ENCODE measurements around the gene TNIP3.

Gene TNIP3

GRCh38 chr4:121144021-121144420, 20.1 kb downstream of the TNIP3 start:
- no peak for DNase-seq
- in situ Hi-C loops (cut with MboI; ENCODE audit: low pct_unique_long_range_greater_than_20kb, low sequenced_read_pairs) = no loop called here

DNA sequence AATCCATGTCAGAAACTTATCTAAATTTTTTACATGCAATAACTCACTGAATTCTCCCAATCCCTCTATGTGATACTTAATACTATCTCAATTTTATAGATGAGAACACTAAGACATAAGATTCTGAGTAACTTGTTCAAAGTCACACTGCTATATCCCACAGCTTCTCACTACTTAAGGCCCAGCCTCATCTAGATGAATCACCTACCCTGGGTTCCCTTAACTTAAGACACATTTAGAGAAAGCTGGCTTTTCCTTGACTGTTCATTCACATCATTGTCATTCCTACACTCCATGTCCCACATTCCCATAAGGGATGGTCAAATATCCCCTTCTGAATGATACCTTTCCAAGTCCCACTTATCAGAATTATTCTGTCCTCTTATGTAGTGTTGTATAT, 21.0 kb downstream of the TNIP3 start:
- in situ Hi-C loops (cut with MboI; ENCODE audit: low pct_unique_long_range_greater_than_20kb, low sequenced_read_pairs) = no loop called here
- DNase-seq = no peak

DNA sequence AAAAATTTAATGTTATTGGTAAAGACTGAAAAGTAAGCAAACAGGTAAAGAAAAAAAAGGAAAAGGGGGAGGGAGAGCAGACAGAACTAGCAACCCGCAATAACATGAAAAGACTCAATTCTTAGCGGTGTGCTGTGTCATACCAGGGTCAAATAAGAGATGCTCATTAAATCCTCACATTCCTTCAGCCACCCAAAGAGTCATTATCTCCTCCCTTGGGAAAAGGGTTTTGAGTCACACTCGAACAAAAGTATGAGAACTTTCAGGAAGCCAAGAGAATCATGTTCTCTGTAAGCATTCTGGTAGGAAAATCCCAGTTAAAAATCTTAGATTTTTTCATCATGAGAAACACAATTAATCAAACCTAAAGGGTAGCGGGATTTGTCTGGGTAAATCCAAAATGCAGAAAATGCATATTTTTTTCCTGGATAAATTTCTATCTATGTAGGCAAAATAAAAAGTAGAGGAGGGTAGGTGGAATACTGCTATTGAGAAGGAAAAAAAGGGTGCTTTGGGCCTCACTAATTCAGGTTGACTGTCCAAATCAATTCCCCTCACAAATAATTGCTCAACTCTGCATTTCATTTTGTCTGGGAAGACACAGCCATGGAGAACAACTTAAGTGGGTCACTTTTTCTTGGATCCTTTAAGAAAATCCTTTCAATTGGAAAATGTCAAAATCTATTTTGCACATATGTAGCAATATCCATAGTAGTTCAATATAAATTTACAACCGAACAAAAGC, 23.2 kb downstream of the TNIP3 start:
- no peak for DNase-seq
- in situ Hi-C loops (cut with MboI; ENCODE audit: low pct_unique_long_range_greater_than_20kb, low sequenced_read_pairs) = no loop called here

DNA sequence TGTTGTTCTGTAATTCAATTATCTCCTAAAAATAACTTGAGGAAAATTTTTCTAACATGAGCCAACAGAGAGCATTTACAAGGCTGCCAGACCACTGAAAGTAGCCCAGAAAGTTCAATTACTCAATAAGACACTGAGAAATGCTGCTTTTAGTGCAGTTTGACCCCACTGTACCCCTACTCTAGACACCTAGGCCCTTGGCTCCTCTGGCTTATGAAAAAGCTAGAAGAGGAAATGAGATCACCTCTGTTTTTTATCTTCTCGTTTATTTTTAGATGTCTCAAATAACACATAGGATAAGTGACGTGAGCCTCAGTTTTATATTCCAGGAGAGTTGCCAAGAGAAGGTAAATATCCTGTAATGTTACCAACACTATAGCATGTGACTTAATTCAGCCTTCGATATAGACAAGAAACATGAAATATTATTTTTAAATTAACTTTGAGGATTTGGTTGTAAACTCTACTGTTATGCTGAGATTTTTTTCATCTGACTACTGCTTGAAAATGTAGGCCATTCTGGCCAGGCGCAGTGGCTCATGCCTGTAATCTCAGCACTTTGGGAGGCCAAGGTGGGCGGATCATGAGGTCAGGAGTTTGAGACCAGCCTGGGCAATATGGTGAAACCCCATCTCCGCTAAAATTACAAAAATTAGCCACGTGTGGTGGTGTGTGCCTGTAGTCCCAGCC, 24.4 kb downstream of the TNIP3 start:
- in situ Hi-C loops (cut with MboI; ENCODE audit: low pct_unique_long_range_greater_than_20kb, low sequenced_read_pairs) = no loop called here
- DNase-seq = no peak

GRCh38 chr4:121138039-121138825, 25.9 kb downstream of the TNIP3 start:
- in situ Hi-C loops (cut with MboI; ENCODE audit: low pct_unique_long_range_greater_than_20kb, low sequenced_read_pairs) = no loop called here
- DNase-seq = no peak

DNA sequence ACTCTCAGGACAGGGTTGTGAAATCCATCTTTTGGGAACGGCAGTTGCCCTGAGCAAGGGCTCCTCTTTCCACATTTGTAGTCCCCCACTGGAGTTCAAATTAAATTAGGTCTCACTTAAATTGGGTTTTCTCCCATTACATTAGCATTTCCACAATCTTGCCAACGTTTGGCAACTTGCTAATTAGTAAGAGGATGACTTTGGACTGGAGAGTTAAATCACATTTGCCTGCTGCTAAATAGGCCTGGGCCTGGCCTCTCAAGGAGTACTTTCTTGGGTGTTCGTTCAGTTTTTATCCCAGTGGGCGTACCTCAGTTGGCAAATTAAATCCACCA, 33.8 kb downstream of the TNIP3 start:
- DNase-seq = no peak
- in situ Hi-C loops (cut with MboI; ENCODE audit: low pct_unique_long_range_greater_than_20kb, low sequenced_read_pairs) = no loop called here

DNA sequence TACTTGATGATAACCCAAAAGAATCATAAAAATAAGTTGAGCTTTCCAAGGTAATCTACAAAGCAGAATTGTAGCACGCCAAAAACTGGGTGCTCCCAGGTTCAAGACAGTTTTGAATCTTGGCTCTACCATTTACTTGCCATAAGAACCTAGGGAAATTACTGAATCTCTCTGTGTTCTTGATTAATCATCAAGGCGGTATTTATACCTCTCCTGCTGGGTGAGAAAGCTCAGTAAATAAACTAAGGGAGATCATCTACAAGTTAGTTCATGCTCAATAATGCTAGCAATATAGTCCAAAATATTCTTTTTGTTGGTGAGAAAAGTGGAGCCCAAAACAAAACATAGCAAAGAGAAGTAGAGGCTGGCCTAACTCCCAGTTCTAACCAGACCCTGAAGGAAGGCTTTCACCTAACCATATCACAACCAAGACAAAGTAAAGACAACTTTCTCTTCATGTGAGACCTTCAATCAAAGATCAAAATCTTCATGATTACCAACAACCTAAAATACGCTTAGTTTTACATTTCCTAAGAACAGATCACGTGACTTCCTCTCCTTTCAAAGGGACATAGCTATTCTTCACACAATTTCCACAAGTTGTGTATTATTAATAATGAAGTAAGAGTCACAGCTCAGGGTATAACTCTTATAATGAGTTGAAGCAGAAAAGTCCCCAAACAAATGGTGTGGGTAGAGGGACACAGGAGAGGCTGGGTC, 34.4 kb downstream of the TNIP3 start:
- no peak for DNase-seq
- in situ Hi-C loops (cut with MboI; ENCODE audit: low pct_unique_long_range_greater_than_20kb, low sequenced_read_pairs) = no loop called here

- in situ Hi-C loops (cut with MboI; ENCODE audit: low pct_unique_long_range_greater_than_20kb, low sequenced_read_pairs) = no loop called here
- no peak for DNase-seq
Observed at GRCh38 chr4:121127100-121127499, 37.0 kb downstream of the TNIP3 start.

GRCh38 chr4:121126449-121127006, 37.6 kb downstream of the TNIP3 start:
- no peak for DNase-seq
- in situ Hi-C loops (cut with MboI; ENCODE audit: low pct_unique_long_range_greater_than_20kb, low sequenced_read_pairs) = no loop called here

GRCh38 chr4:121125498-121125885, 38.6 kb downstream of the TNIP3 start:
- DNase-seq = no peak
- in situ Hi-C loops (cut with MboI; ENCODE audit: low pct_unique_long_range_greater_than_20kb, low sequenced_read_pairs) = no loop called here

DNA sequence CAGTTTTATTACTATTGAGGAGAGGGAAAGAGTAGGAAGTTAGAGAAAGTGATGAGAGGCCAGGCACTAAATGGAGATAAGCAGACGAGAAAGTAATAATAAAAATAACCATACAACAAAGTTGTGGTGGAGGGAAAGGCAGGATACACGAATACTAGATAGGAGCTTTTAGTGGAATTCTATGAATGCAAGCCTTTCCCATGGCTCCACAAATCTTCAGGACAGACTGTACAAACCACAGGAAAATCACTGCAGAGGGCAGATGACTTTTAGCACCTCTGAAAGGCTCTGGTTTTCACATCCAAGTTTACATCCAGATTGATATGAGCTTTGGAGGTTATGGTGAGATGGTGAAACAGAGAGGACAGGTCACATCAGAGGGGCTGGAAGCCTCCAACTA, 41.5 kb downstream of the TNIP3 start:
- in situ Hi-C loops (cut with MboI; ENCODE audit: low pct_unique_long_range_greater_than_20kb, low sequenced_read_pairs) = no loop called here
- DNase-seq = no peak

DNA sequence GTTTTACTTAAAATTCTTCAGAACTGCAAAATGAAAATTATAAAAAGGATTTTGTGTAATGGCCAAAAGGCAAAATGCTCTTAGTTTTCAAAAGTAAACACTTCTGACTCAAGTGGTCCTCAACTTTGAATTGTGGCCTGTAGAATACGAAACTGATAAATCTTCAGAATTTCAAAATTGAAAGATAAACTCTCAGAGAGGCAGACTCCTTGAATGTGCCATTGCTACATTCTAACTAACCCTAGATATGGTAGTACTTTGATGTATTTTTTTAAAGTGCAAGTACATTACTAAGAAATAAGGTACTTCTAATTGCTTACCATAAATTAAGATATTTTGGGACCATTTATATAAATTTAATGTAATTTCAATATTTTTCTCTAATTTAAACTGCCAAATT, 44.4 kb downstream of the TNIP3 start:
- in situ Hi-C loops (cut with MboI; ENCODE audit: low pct_unique_long_range_greater_than_20kb, low sequenced_read_pairs) = no loop called here
- no peak for DNase-seq

DNA sequence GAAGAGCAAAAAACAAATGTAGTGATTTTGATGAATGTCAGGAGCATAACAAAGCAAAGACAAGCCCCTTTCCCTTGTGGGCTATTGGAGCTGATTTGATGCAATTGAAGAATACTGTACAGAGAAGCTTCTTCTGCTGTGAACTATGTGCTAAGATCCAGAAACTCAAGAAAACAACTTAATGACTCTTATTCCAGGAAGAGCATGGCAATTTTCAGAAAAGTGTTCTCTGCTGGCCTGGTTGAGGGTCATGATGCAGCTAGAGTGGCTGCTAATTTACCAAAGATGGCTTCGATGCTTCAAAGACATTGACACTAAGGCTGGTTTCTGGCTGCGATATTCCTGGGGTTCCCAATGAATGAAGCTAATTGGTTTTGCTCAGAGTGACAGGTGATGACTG, 45.8 kb downstream of the TNIP3 start:
- in situ Hi-C loops (cut with MboI; ENCODE audit: low pct_unique_long_range_greater_than_20kb, low sequenced_read_pairs) = no loop called here
- no peak for DNase-seq

- in situ Hi-C loops (cut with MboI; ENCODE audit: low pct_unique_long_range_greater_than_20kb, low sequenced_read_pairs) = no loop called here
Observed at GRCh38 chr4:121114756-121115155, 49.4 kb downstream of the TNIP3 start.

DNA sequence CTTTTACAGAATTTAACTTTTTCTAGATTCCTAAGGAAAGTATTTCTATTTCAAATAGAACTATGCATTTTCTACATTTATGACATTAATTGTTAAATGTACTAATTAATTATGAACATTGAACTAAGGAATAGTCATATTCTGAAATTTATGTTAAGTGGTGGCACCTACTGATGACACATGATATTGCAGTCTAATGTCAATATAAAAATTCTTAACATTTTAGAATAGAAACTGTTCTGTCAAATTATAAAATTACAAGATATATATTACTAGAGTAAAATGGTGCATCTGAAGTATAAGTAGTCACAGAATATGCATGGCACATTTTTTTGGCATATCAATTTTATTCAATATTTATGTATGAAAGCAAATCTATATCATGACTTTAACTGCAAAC, 51.6 kb downstream of the TNIP3 start:
- DNase-seq = no peak
- in situ Hi-C loops (cut with MboI; ENCODE audit: low pct_unique_long_range_greater_than_20kb, low sequenced_read_pairs) = no loop called here

More at GRCh38 chr4:121114756-121115155, 49.4 kb downstream of the TNIP3 start:
- no peak for DNase-seq

DNA sequence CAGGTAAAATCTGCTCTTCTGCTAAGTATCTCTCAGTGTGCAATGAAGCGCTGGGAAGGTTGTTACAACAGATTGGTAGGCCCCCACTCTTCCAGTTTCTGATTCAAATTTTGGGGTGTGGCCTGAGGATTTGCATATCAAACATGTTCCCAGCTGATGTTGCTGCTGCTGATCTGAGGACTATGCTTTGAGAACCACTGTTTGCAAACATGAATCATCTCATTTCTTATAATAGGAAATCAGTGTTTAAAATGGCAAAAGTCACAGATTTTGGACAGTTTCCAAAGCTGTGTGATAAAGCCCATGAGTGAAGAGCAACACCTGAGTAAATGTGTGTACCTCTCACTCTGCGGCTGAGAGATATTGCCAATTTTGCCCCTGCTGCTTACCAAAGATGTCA, 55.6 kb downstream of the TNIP3 start:
- in situ Hi-C loops (cut with MboI; ENCODE audit: low pct_unique_long_range_greater_than_20kb, low sequenced_read_pairs) = no loop called here
- DNase-seq = no peak

- DNase-seq = no peak
- in situ Hi-C loops (cut with MboI; ENCODE audit: low pct_unique_long_range_greater_than_20kb, low sequenced_read_pairs) = no loop called here
Observed at GRCh38 chr4:121107507-121107906, 56.6 kb downstream of the TNIP3 start.

GRCh38 chr4:121100093-121100775, 63.9 kb downstream of the TNIP3 start:
- in situ Hi-C loops (cut with MboI; ENCODE audit: low pct_unique_long_range_greater_than_20kb, low sequenced_read_pairs) = no loop called here
- DNase-seq = no peak

- no peak for DNase-seq
- in situ Hi-C loops (cut with MboI; ENCODE audit: low pct_unique_long_range_greater_than_20kb, low sequenced_read_pairs) = no loop called here
Observed at GRCh38 chr4:121098266-121098665, 65.9 kb downstream of the TNIP3 start.
